Stimulated activated CD8-positive, alpha-beta memory T cell treated with anti-CD3 and anti-CD28 coated beads, Interleukin-4, amount 100 ng/mL, for 24 hours (primary cell): ENCODE results near the gene TMEM119.
"Not testable (repeated sequence)": the region's sequence is repeated elsewhere in the genome, so short reads cannot be mapped to it uniquely, and the experiment has no call there.

Experiments used
- DNase-seq: peaks from one replicate; pipeline ENCODE4 v3.0.0-alpha.2; 2020; ENCODE audit warnings: low read depth

TMEM119 gene

DNA sequence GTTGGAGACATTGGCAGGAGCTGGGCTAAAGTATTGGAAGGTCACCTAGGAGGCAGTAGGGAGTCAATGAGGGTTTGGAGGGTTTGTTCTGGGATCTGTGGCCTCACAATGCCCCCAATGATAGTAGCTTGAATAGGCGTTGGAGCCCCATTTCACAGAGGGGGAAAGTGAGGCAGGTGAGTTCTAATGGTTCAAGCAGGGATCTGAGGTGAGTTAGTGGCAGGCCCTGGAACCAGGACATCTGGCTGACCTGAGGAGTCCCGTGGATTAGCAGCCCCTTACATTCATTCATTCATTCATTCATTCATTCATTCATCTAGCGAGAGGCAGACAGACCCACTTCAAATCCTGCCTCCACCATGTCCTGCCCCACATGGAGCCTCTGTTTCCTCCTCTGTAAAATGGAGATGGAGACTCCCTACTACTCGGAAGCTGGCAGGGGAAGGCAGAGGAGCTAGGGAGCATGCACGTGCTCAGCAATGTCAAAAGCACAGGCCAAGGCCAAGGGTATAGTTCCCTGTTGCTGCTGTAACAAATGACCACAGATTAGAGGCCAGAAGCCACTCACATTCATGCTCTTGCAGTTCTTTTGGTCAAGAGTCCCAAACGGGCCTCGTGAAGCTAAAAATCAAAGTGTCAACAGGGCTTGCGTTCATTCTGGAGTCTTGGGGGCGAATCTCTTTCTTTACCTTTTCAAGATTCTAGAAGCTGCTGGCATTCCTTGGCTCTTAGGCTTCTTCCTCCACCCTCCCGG lies 2.2 kb upstream of the TMEM119 start:
- no peak for DNase-seq

DNA sequence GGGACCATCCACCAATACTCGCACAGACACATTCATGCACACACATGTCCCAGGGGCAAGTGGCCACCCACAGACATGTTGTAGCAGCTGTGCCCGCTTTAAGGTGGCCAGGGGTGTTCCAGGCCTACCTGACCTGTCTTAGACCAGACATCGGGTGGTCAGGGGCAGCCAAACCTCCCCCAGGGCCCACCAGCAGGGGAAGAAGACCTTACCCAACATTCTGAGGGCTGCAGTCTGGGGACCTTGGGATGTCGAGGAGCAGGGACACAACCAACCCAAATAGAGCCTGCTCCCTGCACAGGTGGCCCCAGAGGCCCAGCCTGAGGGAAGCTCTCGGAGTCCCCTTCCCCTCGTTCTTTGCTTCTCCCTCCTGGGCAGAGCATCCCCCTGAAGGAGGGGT lies 1.7 kb upstream of the TMEM119 start:
- no peak for DNase-seq

DNA sequence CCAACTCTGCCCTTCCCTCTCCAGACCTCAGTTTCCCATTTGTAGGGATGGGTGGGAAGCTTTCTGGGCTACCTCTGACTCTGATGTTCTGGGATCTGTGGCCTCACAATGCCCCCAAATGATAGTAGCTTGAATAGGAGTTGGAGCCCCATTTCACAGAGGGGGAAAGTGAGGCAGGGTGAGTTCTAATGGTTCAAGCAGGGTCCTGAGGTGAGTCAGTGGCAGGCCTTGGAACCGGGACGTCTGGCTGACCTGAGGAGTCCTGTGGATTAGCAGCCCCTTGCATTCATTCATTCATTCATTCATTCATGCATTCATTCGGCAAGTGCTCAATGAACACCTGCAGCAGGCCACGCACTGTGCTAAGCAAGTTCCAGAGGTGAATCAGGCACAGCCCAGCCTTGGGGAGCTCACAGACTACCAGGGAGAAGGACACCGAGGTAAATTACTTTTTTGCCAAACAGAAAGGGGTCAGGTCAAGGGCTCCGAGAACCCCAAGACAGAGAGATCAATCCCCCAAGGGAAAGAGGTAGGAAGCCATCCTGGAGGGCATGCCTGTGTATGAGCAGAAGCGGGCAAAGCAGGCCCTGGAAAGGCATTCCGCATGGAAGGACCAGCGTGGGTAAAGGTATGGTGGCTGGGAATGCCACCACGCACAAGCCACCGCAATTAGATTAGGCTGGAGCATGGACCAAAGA lies 818 bp upstream of the TMEM119 start:
- no peak for DNase-seq

DNA sequence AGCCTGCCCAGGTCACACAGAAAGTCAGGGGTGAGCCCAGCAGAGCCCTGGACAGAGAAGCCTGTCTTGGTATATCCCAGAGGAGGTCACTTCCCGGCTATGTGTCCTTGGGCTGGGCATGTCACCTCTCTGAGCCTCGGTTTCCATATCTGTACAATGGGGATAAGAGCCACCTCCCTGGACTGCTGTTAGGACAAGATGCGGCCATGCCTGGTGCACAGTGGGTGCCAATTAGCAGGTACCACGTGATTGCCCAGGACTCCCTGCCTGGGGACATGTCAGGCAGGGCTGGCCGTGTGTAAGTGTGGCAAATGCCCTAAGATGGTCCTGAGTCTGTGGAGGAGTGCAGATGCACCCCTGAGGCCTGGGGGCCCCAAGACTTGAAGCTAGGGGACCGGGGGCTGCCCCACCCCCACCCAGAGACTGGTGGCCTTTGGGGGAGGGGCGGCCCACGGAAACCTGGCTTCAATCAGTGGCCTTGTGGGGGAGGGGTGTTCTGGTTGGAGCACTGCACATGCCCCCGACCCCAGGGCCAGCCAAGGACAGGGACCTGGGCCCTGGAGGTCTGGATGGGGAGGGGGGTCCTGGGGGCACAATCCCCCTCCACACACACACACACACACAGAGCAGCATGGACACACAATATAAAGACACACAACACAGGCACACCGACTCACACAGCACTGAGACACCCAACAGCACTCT lies 878 bp downstream of the TMEM119 start:
- no peak for DNase-seq

DNA sequence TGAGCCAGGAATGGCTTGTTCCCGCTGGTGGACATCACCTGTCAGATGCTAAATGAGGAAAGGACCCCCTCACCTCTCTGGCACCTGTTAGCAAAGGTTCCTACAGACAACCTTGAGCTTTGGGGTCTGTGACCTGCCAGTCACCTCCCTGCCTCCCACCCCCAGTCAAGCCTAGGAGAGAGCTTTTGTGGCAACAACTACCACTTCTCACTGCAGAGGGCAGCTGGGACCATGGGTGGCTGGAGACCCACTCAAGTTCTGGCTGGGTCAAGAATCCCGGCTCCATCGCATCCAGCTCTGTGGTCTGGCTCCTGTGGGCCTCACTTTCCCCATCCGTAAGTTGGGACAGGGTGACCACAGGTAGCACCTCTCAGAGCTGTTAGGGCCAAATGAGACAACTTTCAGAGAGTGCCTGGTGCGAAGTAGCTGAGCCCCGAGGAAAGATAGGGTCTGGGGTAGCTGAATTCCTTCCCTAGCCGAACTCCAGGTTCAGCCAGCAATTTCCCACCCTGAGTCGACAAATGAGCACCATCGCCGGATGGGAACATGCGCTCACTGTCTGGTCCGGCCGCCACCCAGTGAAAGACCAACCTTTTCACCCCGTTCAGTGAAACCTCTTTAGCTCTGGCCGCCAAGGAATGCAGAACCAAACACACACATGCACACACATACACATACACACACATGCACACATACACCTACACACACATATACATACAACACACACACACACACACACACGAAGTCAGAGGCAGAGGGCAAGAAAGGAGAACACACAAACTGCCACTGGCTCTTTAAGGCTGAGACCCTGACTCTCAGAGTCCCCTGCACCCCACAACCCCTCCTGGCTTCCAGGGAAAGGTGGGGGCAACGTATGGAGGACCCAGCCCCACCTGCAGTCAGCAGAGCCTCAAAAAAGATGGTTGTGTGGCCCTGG lies 1.9 kb downstream of the TMEM119 start:
- DNase-seq = no peak

DNA sequence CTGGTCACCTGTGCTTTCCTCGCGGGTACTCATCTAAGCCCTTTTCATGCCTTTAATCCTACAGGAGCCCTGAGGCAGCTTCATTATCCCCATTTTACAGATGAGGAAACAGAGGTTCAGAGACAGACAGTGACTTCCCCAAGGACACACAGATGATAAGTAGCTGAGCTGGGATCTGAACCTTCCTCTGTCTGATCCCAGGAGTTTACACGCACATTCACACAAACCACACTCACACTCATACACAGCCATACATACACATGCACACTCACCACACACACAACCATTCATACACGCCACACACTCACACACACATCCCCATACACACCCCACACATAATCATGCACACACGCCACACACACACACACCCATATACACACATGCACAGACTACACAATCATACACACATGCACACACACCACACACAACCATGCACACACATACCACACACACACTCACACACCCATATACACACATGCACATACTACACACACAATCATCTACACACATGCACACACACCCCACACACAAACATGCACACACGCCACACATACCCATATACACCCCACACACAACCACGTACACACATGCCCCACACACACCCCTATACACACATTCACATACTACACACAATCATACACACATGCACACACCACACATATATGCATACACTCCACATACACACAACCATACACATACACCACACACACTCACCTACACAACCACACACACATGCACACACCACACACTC lies 2.7 kb downstream of the TMEM119 start:
- no peak for DNase-seq

DNA sequence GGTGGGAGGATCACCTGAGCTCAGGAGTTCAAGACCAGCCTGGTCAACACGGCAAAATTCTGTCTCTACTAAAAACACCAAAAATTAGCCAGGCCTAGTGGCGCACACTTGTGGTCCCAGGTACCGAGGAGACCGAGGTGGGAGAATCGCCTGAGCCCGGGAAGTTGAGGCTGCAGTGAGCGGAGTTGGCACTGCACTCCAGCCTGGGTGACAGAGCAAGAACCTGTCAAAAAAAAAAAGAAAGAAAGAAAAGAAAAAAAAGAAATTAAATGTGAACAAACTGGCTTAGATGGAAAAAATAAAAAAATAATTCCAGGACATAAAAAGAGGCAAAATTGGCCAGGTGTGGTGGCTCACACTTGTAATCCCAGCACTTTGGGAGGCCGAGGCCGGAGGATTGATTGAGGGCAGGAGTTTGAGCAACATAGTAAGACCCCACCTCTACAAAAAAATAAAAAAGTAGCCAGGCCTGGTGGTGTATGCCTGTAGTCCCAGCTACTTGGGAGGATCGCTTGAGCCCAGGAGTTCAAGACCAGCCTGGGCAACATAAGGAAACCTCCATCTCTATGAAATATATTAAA lies 3.5 kb downstream of the TMEM119 start:
- no peak for DNase-seq

DNA sequence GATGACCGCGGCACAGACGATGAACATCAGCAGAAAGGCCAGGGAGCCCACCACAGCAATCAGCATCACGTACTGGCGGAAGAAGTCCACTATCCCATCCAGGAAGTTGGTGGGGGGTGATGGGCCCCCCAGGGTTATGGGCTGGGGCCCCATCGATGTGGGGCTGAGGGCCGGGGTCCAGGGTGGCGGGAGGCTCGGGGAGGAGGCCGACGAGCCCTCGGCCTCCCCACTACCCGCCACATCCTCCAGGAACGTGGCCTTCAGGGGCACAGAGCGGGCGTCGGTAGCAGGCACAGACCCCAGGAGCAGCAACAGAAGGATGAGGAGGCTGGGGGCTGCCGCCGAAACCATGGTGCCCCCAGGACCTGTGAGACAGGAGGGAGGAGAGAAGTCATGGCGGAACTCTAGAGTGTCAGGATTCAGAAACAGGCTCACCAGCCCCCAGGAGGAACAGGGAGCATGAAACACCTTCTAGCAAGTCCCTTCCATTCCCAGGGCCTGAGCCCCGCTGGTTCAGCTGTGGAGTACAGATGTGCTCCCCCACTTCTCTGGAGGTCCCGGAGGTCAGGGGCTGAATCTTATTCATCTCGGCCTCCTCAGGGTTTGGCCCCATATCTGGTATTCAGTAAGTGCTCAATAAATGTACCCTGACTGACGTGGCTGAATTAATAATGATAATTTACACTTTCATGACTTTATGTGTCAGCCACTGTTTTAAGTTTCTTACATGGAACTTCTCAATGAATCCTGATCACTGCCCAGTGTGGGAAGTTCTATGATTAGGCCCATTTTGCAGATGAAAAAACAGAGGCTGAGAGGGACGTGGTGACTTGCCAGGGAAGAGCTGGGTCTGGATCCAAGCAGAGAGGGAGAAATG lies 5.6 kb downstream of the TMEM119 start:
- no peak for DNase-seq

DNA sequence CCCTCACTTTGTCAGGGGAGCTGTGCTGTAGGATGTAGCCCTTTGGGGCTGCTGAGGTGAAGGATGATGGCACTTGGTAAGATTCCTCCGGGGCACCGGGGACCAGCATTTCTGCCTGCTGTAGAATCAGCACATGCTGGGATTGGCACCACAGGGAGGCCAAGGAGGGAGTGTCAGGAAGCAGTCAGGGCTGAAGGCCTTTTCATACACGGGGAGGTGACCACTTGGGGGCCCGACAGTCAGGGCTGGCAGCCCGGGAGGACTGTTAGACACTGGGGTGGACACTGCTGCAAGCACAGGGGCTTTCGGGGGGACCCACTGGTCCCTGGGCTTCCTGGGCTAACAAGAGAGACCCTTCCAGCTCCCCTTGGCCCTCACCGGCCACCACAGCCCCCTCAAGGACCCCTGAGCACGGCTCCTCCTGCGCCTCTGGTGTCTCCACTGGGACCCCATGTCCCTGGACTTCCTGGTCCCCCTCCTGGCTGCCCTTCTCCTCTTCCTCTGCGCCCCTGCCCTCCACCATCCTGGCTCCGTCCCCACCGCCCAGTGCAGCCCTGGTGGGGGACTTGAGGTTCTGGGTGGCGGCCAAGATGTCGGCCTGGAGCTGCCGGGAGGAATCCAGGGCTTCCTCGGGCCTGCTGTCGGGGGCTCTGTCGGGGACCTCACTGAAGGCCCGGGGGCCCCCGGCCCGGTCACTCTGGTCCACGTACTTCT lies 6.5 kb downstream of the TMEM119 start:
- DNase-seq = no peak

DNA sequence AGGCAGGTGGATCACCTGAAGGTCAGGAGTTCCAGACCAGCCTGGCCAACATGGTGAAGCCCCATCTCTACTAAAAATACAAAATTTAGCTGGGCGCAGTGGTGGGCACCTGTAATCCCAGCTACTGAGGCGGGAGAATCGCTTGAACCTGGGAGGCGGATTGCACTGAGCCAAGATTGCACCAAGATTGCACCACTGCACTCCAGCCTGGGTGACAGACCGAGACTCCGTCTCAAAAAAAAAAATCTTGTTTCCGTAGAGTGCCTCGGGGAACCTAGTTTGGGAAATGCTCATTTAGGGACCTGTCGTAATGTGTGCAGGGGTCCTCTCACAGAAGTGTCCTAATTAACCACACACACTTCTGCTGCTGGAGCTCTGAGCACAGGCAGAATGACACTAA lies 7.4 kb downstream of the TMEM119 start:
- not testable (repeated sequence) for DNase-seq

DNA sequence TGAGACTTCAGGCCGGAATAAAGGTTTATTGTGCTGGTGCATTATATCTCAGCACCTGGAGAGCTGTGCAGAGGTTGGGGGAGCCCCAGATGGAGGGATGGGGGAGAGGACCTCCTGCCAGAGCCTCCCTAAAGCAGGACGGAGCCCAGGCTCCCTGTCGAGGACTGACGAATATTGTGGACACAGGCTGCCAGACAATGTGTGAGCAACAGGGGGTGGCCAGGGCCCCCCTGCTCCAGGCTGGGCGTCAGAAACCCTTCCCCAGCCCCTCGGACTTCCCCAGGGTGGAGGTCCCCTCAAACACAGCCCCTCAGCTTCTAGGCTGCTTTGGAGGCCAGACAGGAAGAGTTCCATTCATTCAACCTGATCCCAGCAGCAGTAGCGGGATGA lies 8.0 kb downstream of the TMEM119 start:
- no peak for DNase-seq

DNA sequence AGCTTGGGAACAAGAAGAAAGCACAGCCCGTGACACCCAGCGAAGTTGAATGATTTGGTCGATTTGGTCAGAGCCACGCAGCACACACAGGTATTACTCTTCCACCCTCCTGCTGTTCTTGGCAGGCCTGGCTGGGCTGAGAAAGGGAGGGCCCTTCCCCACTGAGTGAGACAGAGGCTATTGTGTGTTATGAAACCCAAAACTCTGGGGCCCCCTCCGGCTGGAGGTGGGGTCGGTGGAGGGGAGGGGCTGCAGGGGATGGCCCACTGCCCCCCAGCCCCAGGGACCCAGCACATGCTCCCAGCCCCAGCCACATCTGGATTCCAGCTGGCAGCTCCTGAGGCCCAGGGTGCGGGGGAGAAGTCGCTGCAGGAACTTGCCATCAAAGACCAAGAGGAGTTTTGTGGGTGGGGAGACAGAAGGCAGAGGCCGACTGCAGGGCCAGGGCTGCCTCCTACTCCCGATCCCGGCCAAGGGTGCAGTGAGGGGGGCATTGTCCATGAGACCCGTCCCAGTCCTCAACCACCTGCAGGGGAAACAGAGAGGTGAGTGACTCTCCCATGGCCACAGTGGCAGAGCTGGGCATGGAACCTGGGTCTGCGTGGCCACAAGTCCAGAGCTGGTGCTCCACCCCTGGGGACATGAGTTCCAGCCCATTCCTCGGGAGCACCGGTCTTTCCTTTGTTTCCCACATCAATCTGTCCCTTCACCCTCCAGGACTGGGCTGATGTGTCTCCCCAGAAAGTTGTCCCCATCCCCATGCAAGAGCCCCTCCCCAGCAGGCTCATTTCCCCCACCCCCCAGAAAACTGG lies 8.7 kb downstream of the TMEM119 start:
- no peak for DNase-seq

DNA sequence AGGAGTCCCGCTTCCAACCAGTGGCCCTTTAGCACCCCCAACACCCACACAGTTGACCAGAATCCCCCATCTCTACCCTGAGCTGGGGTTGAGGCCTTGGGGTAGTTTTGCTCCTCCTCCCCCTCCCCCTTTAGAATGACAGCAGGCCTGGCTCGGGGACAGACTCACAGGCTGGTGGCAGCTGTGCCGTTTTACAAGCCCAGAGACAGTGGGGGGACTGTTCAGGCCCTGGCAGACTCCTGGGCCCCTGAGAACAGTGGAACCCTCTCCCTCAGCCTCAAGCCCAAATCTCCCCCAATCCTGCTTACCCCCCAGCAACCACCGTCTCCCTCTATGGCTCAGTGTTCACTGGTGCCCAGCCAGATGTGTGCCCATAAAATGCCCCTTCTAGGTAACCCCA lies 10.1 kb downstream of the TMEM119 start:
- no peak for DNase-seq

DNA sequence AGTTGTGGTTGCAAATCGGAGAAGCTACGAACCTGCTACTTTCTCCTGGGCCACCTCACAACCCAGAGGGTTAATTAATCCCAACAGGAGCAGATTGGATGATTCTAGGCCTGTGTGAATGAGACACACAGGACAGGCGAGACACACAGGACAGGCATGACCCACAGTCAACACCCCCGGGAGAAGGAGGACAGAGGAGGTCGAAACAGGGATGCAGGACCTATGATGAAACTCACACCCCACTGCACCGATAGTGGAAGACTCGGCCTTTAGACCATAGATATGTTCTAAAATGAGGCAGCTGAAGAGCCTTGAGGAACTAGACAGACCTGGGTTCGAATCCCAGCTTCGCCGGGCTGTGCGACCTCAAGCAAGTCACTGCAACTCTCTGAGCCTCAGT lies 11.6 kb downstream of the TMEM119 start:
- DNase-seq = no peak

DNA sequence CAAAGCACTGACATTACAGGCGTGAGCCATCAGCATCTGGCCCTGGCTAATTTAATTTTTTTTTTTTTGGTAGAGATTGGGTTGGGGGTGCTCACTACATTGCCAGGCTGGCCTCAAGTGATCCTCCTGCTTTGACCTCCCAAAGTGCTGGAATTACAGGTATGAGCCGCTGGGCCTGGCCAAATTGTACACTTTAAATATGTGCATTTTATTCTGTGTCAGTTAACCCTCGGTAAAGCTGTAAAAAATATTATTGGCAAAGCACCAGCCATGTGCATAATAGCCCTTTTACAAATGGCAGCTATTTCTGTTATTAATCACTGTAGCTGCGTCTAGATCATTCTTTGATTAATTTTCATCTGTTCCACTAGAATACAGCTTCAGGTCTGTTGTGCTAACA lies 12.0 kb downstream of the TMEM119 start:
- DNase-seq = no peak

DNA sequence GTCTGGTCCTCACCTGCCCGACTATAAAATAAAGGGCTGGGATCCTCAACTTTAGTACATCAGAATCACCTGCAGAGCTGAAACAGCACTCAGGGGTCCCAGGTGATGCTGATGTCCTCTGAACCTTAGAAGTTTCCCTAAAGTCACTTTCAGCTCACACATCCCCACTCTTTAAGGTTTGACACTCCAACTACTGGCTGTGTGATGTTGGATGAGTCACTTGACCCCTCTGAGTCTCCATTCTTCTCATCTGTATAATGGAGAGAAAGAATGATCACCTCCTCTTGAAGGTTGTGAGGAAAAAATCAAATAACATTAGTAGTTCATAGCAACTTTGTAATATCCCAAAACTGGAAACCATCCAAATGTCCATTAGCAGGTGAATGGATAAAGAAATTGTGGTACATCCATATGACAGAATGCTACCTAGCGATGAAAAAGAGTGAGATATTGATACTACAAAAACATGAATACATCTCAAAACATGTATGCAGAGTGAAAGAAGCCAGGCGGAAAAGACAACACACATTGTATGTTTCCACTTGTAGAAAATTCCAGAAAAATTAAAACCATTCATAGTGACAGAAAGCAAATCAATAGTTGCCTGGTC lies 13.3 kb downstream of the TMEM119 start:
- DNase-seq = no peak

DNA sequence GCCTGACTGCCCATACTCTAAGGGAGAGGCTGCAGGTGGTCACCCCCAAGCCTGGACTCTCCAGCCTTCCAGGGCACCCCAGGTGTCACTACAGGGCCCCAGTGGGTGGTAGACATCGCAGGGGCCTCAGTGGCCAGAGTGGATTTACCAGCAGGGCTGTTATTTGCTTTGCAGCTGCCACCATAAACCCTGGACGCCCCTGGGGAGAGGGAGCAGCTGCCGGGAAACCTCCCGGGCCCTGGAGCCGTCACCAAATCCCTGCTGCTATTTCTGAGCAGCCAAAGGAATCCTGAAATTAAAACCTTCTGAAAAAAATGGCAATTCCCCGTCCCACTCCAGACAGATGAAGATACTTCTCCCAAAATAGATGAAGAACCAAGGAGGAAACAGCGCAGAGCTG lies 13.9 kb downstream of the TMEM119 start:
- DNase-seq = no peak
